ENCODE measurements around the gene AHCYL1.

AHCYL1 gene

GRCh38 chr1:110040548-110040947, 56.0 kb downstream of the AHCYL1 start:
- no peak for DNase-seq

- no peak for DNase-seq
Observed at GRCh38 chr1:110043016-110043415, 58.5 kb downstream of the AHCYL1 start.

GRCh38 chr1:110047463-110047862, 62.9 kb downstream of the AHCYL1 start:
- no peak for DNase-seq

GRCh38 chr1:110048240-110048639, 63.7 kb downstream of the AHCYL1 start:
- no peak for DNase-seq

- no peak for DNase-seq
Observed at GRCh38 chr1:110048923-110049601, 64.5 kb downstream of the AHCYL1 start.

- DNase-seq: no peak
Observed at GRCh38 chr1:110049801-110050601, 65.4 kb downstream of the AHCYL1 start.

- no peak for DNase-seq
Observed at GRCh38 chr1:110050602-110051261, 66.2 kb downstream of the AHCYL1 start.

- no peak for DNase-seq
Observed at GRCh38 chr1:110051262-110051648, 66.7 kb downstream of the AHCYL1 start.

GRCh38 chr1:110053552-110054428, 69.2 kb downstream of the AHCYL1 start:
- peak; percentile 51 for DNase-seq

GRCh38 chr1:110055493-110056284, 71.1 kb downstream of the AHCYL1 start:
- no peak for DNase-seq

GRCh38 chr1:110056285-110056683, 71.7 kb downstream of the AHCYL1 start:
- no peak for DNase-seq

GRCh38 chr1:110056776-110057175, 72.2 kb downstream of the AHCYL1 start:
- no peak for DNase-seq

- DNase-seq: no peak
Observed at GRCh38 chr1:110057963-110058518, 73.5 kb downstream of the AHCYL1 start.

- no peak for DNase-seq
Observed at GRCh38 chr1:110058591-110058990, 74.0 kb downstream of the AHCYL1 start.

- no peak for DNase-seq
Observed at GRCh38 chr1:110059133-110059863, 74.7 kb downstream of the AHCYL1 start.

GRCh38 chr1:110060034-110060661, 75.6 kb downstream of the AHCYL1 start:
- DNase-seq: peak; percentile 54

GRCh38 chr1:110060662-110061060, 76.1 kb downstream of the AHCYL1 start:
- no peak for DNase-seq

- no peak for DNase-seq
Observed at GRCh38 chr1:110061341-110061740, 76.8 kb downstream of the AHCYL1 start.

- no peak for DNase-seq
Observed at GRCh38 chr1:110062612-110063011, 78.0 kb downstream of the AHCYL1 start.

- no peak for DNase-seq
Observed at GRCh38 chr1:110063781-110064180, 79.2 kb downstream of the AHCYL1 start.
